ENCODE measurements around the gene FRMD3. TPM values are rescaled to one million over a fixed set of nuclear protein-coding genes. Genes with fewer than 3 reads are reported as not detected.

The FRMD3 gene
- total RNA-seq (2021), result 1.4 and 1.9 TPM in 2 replicates
- Bru-seq, nascent RNA, result percentile 37 among the genes with signal in this experiment
- percentile 34 among the genes with signal in this experiment for BruChase-seq, experiment 1, labeled RNA remaining after a 2-hour chase
- percentile 27 among the genes with signal in this experiment for BruChase-seq, experiment 2, labeled RNA remaining after a 6-hour chase
- long read RNA-seq, full-length matches to known transcripts, result 2 of 2 reads
- long read RNA-seq, partial matches to known transcripts, result 0 of 2 reads
- long read RNA-seq, other reads (novel, unspliced or antisense), result 0 of 2 reads

DNA sequence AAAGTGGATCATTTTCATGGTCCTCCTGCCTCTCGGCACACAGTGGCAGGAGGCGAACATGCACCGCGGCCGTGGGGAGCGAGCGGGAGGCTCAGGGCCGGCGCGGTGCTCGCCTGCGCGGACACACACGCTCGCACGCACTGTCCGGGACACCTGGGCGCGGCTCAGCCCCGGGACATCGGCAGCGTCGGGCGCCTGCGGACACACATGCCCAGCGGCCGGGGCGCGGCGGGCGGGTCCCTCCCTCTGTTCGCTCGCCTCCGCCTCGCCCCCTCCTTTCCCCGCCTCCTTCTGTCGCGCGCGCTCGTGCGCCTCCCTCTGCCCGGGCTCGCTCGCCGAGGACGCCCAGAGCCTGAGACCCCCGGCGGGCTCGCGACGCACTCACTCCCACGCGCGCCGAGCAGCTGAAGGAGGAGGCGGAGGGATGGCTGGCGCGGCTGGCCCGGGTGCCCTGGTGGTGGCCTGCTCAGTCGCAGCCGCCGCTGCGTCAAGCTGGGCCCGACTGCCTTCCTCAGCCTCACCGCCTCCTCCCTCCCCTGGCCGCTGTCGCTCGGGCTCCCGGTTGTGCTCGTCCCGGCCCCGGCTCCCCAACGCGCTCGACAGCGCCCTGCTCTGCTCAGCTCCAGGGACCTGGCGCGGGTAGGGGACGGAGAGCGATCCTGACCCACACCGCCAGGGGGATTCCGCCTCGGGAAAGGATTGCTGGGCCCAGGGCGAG is at the start of gene FRMD3:
Gene FRMD3 (minus strand): TSS at position 230 of the 718 bp plus-strand sequence. CDS start 170 bp downstream, at position 60.
- intact Hi-C loops (cut with micrococcal nuclease; ENCODE audit: unreplicated experiment), result loop anchor here (1.0 to 5.0 kb wide), 3 partner anchors 66 to 204 kb away; no protein-coding TSS in a partner anchor
- Histone ChIP-seq H4K20me1 (ENCODE audit: insufficient read depth) (no peaks in the 10 kb centered on the region), H3K4me3 (peak within 1 kb of the TSS; percentile 69), H3K36me3 (ENCODE audit: low read depth) (no peaks in the 10 kb centered on the region), H3K4me1 (replicated peaks; ENCODE audit: insufficient read depth) (peaks cover 7% of the 10 kb centered on the region; the same call in 1 of the 2 replicates), H3K4me2 (peak within 1 kb of the TSS; percentile 88), H3F3A (ENCODE audit: insufficient read depth, low read depth) (no peaks in the 10 kb centered on the region), H3K27me3 (ENCODE audit: insufficient read depth, low read depth) (no peaks in the 10 kb centered on the region), H2AFZ (peak within 1 kb of the TSS; percentile 94), H3K9me3 (ENCODE audit: insufficient read depth, low read depth) (no peaks in the 10 kb centered on the region), H3K27ac (no peak within 1 kb of the TSS), H3K9me2 (ENCODE audit: insufficient read depth) (no peaks in the 10 kb centered on the region), H3K79me2 (ENCODE audit: low read depth) (no peaks in the 10 kb centered on the region)
- ChIA-PET POLR2A (ENCODE audit: unreplicated experiment) (interaction anchor here (0.6 kb wide), 2 partner anchors 66 to 1376 kb away, joined by 4 to 6 read pairs; no protein-coding TSS in a partner anchor), CTCF (interaction anchor here (0.5 kb wide), 1 partner anchor 84 kb away, joined by 4 read pairs; no protein-coding TSS in a partner anchor)
- peak; percentile 72 to 88 for DNase-seq
- no TSS peak for BruUV-seq (replicated peaks)
- no peak for TF ChIP-seq EZH2 (IDR thresholded peaks at IDR 0.05; ENCODE audit: low read depth)
- TF ChIP-seq, protein P1, sequence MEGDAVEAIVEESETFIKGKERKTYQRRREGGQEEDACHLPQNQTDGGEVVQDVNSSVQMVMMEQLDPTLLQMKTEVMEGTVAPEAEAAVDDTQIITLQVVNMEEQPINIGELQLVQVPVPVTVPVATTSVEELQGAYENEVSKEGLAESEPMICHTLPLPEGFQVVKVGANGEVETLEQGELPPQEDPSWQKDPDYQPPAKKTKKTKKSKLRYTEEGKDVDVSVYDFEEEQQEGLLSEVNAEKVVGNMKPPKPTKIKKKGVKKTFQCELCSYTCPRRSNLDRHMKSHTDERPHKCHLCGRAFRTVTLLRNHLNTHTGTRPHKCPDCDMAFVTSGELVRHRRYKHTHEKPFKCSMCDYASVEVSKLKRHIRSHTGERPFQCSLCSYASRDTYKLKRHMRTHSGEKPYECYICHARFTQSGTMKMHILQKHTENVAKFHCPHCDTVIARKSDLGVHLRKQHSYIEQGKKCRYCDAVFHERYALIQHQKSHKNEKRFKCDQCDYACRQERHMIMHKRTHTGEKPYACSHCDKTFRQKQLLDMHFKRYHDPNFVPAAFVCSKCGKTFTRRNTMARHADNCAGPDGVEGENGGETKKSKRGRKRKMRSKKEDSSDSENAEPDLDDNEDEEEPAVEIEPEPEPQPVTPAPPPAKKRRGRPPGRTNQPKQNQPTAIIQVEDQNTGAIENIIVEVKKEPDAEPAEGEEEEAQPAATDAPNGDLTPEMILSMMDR (conservative IDR thresholded peaks at IDR 0.05), result peak; percentile 80

DNA sequence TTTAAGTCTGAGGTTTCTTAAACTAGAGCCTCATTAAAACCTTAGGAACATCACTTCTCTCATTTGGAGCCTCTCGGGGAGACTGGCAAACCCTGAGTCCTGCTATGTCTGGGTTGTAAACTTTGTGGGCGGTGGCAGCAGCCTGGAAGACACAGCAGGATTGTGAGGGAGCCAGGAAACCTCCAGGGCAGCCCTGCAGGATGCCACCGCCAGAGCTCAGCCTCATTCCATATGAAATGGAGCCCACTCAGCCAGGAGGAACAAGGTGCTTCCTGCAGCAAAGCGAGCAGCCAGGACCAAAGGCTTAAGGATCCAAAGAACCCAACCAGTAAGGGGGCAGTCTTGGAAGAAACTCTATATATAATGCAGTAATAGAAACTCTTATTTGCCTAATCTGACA is 46.8 kb upstream of the FRMD3 start:
- no TSS peak for BruUV-seq (replicated peaks)
- ChIA-PET POLR2A (ENCODE audit: unreplicated experiment) (no interaction called here), CTCF (no interaction called here)
- no peak overlapping the region for H3K27ac ChIP-seq
- H3K4me2 ChIP-seq, result no peak overlapping the region
- H3K9me3 ChIP-seq (ENCODE audit: insufficient read depth, low read depth), result no peaks in the 10 kb centered on the region; the same call in 1 of the 2 replicates
- TF ChIP-seq, protein P1 (conservative IDR thresholded peaks at IDR 0.05), result no peak
- TF ChIP-seq EZH2 (IDR thresholded peaks at IDR 0.05; ENCODE audit: low read depth), result no peak
- no peaks in the 10 kb centered on the region; the same call in 1 of the 2 replicates for H3F3A ChIP-seq (ENCODE audit: insufficient read depth, low read depth)
- no peaks in the 10 kb centered on the region for H3K27me3 ChIP-seq (ENCODE audit: insufficient read depth, low read depth)
- no peaks in the 10 kb centered on the region for H4K20me1 ChIP-seq (ENCODE audit: insufficient read depth)
- intact Hi-C loops (cut with micrococcal nuclease; ENCODE audit: unreplicated experiment), result loop anchor here (5.0 kb wide), 1 partner anchor 253 kb away; no protein-coding TSS in a partner anchor
- no peaks in the 10 kb centered on the region for H3K9me2 ChIP-seq (ENCODE audit: insufficient read depth)
- no peaks in the 10 kb centered on the region; the same call in 1 of the 2 replicates for H3K4me1 ChIP-seq (replicated peaks; ENCODE audit: insufficient read depth)
- H3K79me2 ChIP-seq (ENCODE audit: low read depth), result no peaks in the 10 kb centered on the region
- H2AFZ ChIP-seq, result no peak overlapping the region
- no peak for DNase-seq
- no peaks in the 10 kb centered on the region for H3K36me3 ChIP-seq (ENCODE audit: low read depth)
- H3K4me3 ChIP-seq, result no peak overlapping the region

DNA sequence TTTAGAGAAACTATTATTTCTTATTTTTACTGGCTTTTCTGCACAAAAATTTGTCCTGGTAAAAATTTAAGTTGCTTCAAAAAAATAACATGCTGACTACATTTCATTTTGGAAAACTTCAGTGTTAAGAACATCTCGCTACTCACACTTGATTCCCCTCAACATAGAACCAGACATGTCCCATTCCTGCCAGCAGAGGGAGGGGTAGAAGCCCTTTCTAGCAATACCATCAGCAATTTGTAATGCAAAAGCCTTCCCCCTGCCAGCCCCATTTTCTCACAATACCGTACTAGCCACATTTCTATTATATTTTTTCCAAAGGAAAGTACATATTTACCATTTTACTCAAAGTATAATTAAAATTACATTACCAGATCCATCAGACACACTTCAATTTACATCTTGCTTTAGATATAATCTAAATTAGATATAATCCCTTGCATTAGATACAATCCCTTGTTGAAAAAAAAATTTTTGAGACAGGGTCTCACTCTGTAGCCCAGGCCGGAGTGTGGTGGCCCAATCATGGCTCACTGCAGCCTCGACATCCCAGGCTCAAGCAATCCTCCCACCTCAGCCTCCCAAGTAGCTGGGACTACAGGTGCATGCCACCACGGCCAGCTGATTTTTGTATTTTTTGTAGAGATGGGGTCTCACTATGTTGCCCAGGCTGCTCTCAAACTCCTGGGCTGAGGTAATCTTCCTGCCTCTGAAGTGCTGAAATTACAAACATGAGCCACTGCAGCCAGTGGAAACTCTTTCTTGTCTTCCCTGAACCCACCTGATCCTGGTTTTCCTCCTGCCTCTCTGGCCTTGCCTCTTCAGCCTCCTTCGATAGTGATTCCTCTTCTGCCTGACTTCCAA is 45.2 kb upstream of the FRMD3 start:
- Histone ChIP-seq H3K4me1 (replicated peaks; ENCODE audit: insufficient read depth) (no peaks in the 10 kb centered on the region; the same call in 1 of the 2 replicates), H3F3A (ENCODE audit: insufficient read depth, low read depth) (no peaks in the 10 kb centered on the region; the same call in 1 of the 2 replicates), H3K36me3 (ENCODE audit: low read depth) (no peaks in the 10 kb centered on the region), H4K20me1 (ENCODE audit: insufficient read depth) (no peaks in the 10 kb centered on the region), H3K9me3 (ENCODE audit: insufficient read depth, low read depth) (peaks cover 11% of the 10 kb centered on the region; the same call in 1 of the 2 replicates), H2AFZ (no peak overlapping the region), H3K9me2 (ENCODE audit: insufficient read depth) (no peaks in the 10 kb centered on the region), H3K4me2 (no peak overlapping the region), H3K4me3 (no peak overlapping the region), H3K27me3 (ENCODE audit: insufficient read depth, low read depth) (no peaks in the 10 kb centered on the region), H3K27ac (no peak overlapping the region), H3K79me2 (ENCODE audit: low read depth) (no peaks in the 10 kb centered on the region)
- intact Hi-C loops (cut with micrococcal nuclease; ENCODE audit: unreplicated experiment), result loop anchor here (5.0 kb wide), 1 partner anchor 251 kb away; no protein-coding TSS in a partner anchor
- POLR2A ChIA-PET (ENCODE audit: unreplicated experiment), result no interaction called here
- TF ChIP-seq, protein P1 (conservative IDR thresholded peaks at IDR 0.05), result peak; percentile 74
- no peak for TF ChIP-seq EZH2 (IDR thresholded peaks at IDR 0.05; ENCODE audit: low read depth)
- CTCF ChIA-PET, result no interaction called here
- DNase-seq, result peak in 1 of 2 experiments; percentile 29
- no TSS peak for BruUV-seq (replicated peaks)
